GM12878 (cell line): Measurements from ENCODE around the gene ZSCAN25. TPM values are rescaled to one million over a fixed set of nuclear protein-coding genes. Genes with fewer than 3 reads are reported as not detected.

Source experiments
- ATAC-seq: fragments of 200-7000 bp; cut with Tn5 transposase; 3 replicates; pipeline ENCODE4 v1.9.1; 2020; ENCODE audit warnings: mild to moderate bottlenecking, moderate library complexity
- BruUV-seq: library from RNA; stranded (reverse); fragments of 400-500 nt; replicated peaks from 2 replicates; lab custom pipeline; 2021; lab: Mats Ljungman, UMichigan
- CTCF ChIA-PET: fragments of 300-600 bp; sonication (Branson Sonifier 250); formaldehyde crosslinking; extraction: SDS; loops from one replicate; lab custom pipeline; 2021; ENCODE audit warnings: inconsistent platforms; lab: Yijun Ruan, JAX
- POLR2A ChIA-PET: fragments of 350-600 bp; formaldehyde crosslinking; extraction: SDS; loops from one replicate; lab custom pipeline; 2021; ENCODE audit warnings: inconsistent platforms; lab: Charles Lee
- RAD21 ChIA-PET: fragments of 300-600 bp; sonication (Branson Sonifier 250); formaldehyde crosslinking; loops from one replicate; lab custom pipeline; 2023; ENCODE audit warnings: antibody characterized with exemption; ENCODE audit not compliant: unreplicated experiment; lab: Charles Lee
- SMC1A ChIA-PET: fragments of 300-600 bp; sonication (Branson Sonifier 250); formaldehyde crosslinking; loops from one replicate; lab custom pipeline; 2023; ENCODE audit not compliant: unreplicated experiment, uncharacterized antibody; lab: Charles Lee
- DNase-seq: peaks from one replicate; pipeline ENCODE4 v3.0.0-alpha.2; 2011; ENCODE audit warnings: low read depth, low spot score
- FAIRE-seq: peaks from 3 replicates; lab custom pipeline; 2011; peaks lifted over from hg19 to GRCh38; lab: Jason Lieb, UNC
- H2AFZ ChIP-seq: 2 replicates; pipeline ENCODE4 v1.6.0; 2011; ENCODE audit warnings: low read depth, low read length, control low read depth; ENCODE audit not compliant: control insufficient read depth
- H3K27ac ChIP-seq: 2 replicates; pipeline ENCODE4 v1.5.1; 2011; ENCODE audit warnings: control low read depth; ENCODE audit not compliant: control insufficient read depth, insufficient read depth
- H3K27me3 ChIP-seq, 2 experiments: replicated peaks in 1 of 2; 2 replicates each; pipeline versions ENCODE4 v1.6.0 to v1.6.1; 2011; ENCODE audit warnings: low read length in 1 of 2; ENCODE audit not compliant: control insufficient read depth in 2 of 2, insufficient read depth in 2 of 2
- H3K36me3 ChIP-seq, 2 experiments: 2 replicates each; pipeline ENCODE4 v1.5.1; 2011; ENCODE audit warnings: low read length in 1 of 2; ENCODE audit not compliant: control insufficient read depth in 2 of 2, insufficient read depth in 2 of 2
- H3K4me1 ChIP-seq: 2 replicates; pipeline ENCODE4 v1.6.1; 2011; ENCODE audit warnings: mild to moderate bottlenecking, low read length, moderate library complexity, mixed read lengths; ENCODE audit not compliant: control insufficient read depth, insufficient read depth
- H3K4me2 ChIP-seq: 2 replicates; pipeline ENCODE4 v1.6.0; 2011; ENCODE audit warnings: control low read depth; ENCODE audit not compliant: control insufficient read depth, insufficient read depth
- H3K4me3 ChIP-seq: fragments of 200-600 bp; sonication (generic); 2 replicates; pipeline ENCODE4 v1.5.1; 2016
- H3K79me2 ChIP-seq: 2 replicates; pipeline ENCODE4 v1.6.0; 2011; ENCODE audit warnings: low read length; ENCODE audit not compliant: control insufficient read depth, insufficient read depth
- H3K9ac ChIP-seq: 2 replicates; pipeline ENCODE4 v1.8.0; 2011; ENCODE audit warnings: low read length, control low read depth, mixed read lengths; ENCODE audit not compliant: control insufficient read depth, insufficient read depth
- H3K9me3 ChIP-seq: replicated peaks from 3 replicates; pipeline ENCODE4 v1.5.1; 2011; ENCODE audit warnings: mild to moderate bottlenecking, low read length; ENCODE audit not compliant: control insufficient read depth, insufficient read depth
- H4K20me1 ChIP-seq: 2 replicates; pipeline ENCODE4 v1.6.0; 2011; ENCODE audit not compliant: control insufficient read depth, insufficient read depth
- EP300 ChIP-seq, 2 experiments: fragments of 150-350 bp in 1 of 2; IDR thresholded peaks; 2 replicates each; pipeline ENCODE4 v1.6.1; 2011 to 2012; ENCODE audit warnings: low read depth in 2 of 2, low read length in 2 of 2, borderline replicate concordance in 1 of 2, improper control_type of control experiment in 1 of 2, inconsistent platforms in 1 of 2; ENCODE audit not compliant: control insufficient read depth in 1 of 2
- EZH2 ChIP-seq: IDR thresholded peaks from 2 replicates; pipeline ENCODE4 v1.6.1; 2012; ENCODE audit warnings: low read depth, mild to moderate bottlenecking, control low read depth, inconsistent platforms, low read length, borderline replicate concordance; ENCODE audit not compliant: control insufficient read depth
- HDGF ChIP-seq: fragments of 450-650 bp; IDR thresholded peaks from 2 replicates; pipeline ENCODE4 v1.6.1; 2016; ENCODE audit warnings: antibody characterized with exemption
- MYB ChIP-seq: fragments of 150-350 bp; IDR thresholded peaks from 2 replicates; pipeline ENCODE4 v1.6.1; 2014; ENCODE audit warnings: mild to moderate bottlenecking, low read depth, low read length, borderline replicate concordance
- NR2C1 ChIP-seq: fragments of 450-650 bp; IDR thresholded peaks from 2 replicates; pipeline ENCODE4 v1.6.1; 2017; ENCODE audit warnings: antibody characterized with exemption, mild to moderate bottlenecking, moderate library complexity
- YBX1 ChIP-seq: fragments of 450-650 bp; IDR thresholded peaks from 2 replicates; pipeline ENCODE4 v1.6.1; 2016; ENCODE audit warnings: antibody characterized with exemption
- ZBTB11 ChIP-seq: fragments of 450-650 bp; formaldehyde crosslinking; IDR thresholded peaks from 2 replicates; pipeline ENCODE4 v1.5.0; 2022; ENCODE audit warnings: mild to moderate bottlenecking, missing genetic modification characterization
- ZNF384 ChIP-seq: IDR thresholded peaks from 2 replicates; pipeline ENCODE4 v1.6.1; 2012; ENCODE audit warnings: low read depth, mild to moderate bottlenecking, low read length, improper control_type of control experiment, borderline replicate concordance
- WGBS: methylation state at CpG from one replicate; pipeline ENCODE4 v1.1.6; 2016; ENCODE audit warnings: low lambda C conversion rate; ENCODE audit not compliant: insufficient replicate concordance, insufficient coverage; ENCODE audit errors: missing lambda C conversion rate; 5-methylcytosine and 5-hydroxymethylcytosine counted together
- in situ Hi-C: fragments of 300-500 bp; cut with MboI; formaldehyde crosslinking; loops from 9 replicates; pipeline ENCODE4 v1.14.3; 2018; ENCODE audit warnings: mixed read lengths
- intact Hi-C: fragments of 100-400 bp; cut with micrococcal nuclease; formaldehyde crosslinking; loops from one replicate; pipeline ENCODE4 v1.14.2; 2022; ENCODE audit not compliant: unreplicated experiment
- polyA plus RNA-seq, 11 experiments: library from polyadenylated mRNA; depleted of rRNA in 4 of 11; unstranded in 6 of 11; stranded (reverse) in 5 of 11; fragments of >200 nt; fragmentation: Nextera tagmentation in 4 of 11; fragmentation: Illumina TruSeq in 1 of 11; extraction: Ambion mirVana in 4 of 11; extraction: Trizol in 1 of 11; gene quantifications; 1 replicate in 1 of 11; 2 replicates in 10 of 11; pipeline versions ENCODE4 v1.2.1 to v1.2.3, GENCODE V29; 2011 to 2016; ENCODE audit warnings: inconsistent platforms in 2 of 11, missing spikeins in 2 of 11, low read depth in 1 of 11
- total RNA-seq, 4 experiments: library from RNA; depleted of rRNA in 3 of 4; stranded (reverse); fragments of >200 nt in 3 of 4; fragmentation: Illumina TruSeq in 1 of 4; extraction: Trizol in 1 of 4; gene quantifications; 2 replicates each; pipeline versions ENCODE4 v1.2.1 to v1.2.3, GENCODE V29; 2013 to 2021

ZSCAN25 gene
- total and polyA plus RNA-seq, 10 of the 15 experiments (the other 5 are each of a cell fraction or from before 2014, with no cell fraction given) = 0.79 to 15.6 (median 9.6) TPM

- TF ChIP-seq ZBTB11 (CRISPR knock-in tag) (no peak), YBX1 (no peak), EZH2 (no peak), MYB (no peak), ZNF384 (no peak)
Measured at GRCh38 chr7:99674995-99675742, 58.4 kb downstream of the ZSCAN25 start (continued).

GRCh38 chr7:99677013-99677647 lies 60.4 kb downstream of the ZSCAN25 start:
- H3K9me3 ChIP-seq = no peaks in the 10 kb centered on the region; the same call in 2 of the 3 replicates
- no peaks in the 10 kb centered on the region for H3K27me3 ChIP-seq
- no peak overlapping the region for H2AFZ ChIP-seq
- no peaks in the 10 kb centered on the region for H4K20me1 ChIP-seq
- no peak overlapping the region for H3K4me3 ChIP-seq
- TF ChIP-seq HDGF = no peak
- TF ChIP-seq NR2C1 = no peak
- no peak for TF ChIP-seq EP300 (IDR thresholded peaks at IDR 0.05; ENCODE audit: borderline replicate concordance in 1 of 2, control insufficient read depth in 1 of 2, low read depth in 2 of 2, low read length in 2 of 2)
- TF ChIP-seq, all 136 proteins: peak for 0
- ChIA-PET POLR2A (no interaction called here), CTCF (no interaction called here), RAD21 (no interaction called here), SMC1A (no interaction called here)
- intact Hi-C loops = no loop called here
- DNase-seq (no peak), ATAC-seq (no peak), FAIRE-seq (no peak)
- Histone ChIP-seq H3K36me3 (no peaks in the 10 kb centered on the region), H3K79me2 (no peaks in the 10 kb centered on the region), H3K4me2 (no peak overlapping the region), H3K27ac (no peak overlapping the region), H3K9ac (no peak overlapping the region), H3K4me1 (no peaks in the 10 kb centered on the region)
- in situ Hi-C loops = no loop called here
- WGBS = 54% methylated on average over 4 of the region's 4 CpGs
- no TSS peak for BruUV-seq
